Activated T-cell treated with anti-CD3 and anti-CD28 coated beads for 1 hour (primary cell): Measurements from ENCODE around the gene MYOCD.
"Not testable (repeated sequence)": the region's sequence is repeated elsewhere in the genome, so short reads cannot be mapped to it uniquely, and the experiment has no call there.

ENCODE experiments used
- DNase-seq: peaks from one replicate; pipeline ENCODE4 v3.0.0-alpha.2; 2020; ENCODE audit warnings: low read depth

Gene MYOCD

GRCh38 chr17:12665263-12666210 lies at the start of gene MYOCD:
Gene MYOCD, plus strand, starts transcription at chr17:12665890. Its CDS starts 299 bp downstream, at chr17:12666189.
- DNase-seq, result no peak

- no peak for DNase-seq
Observed at GRCh38 chr17:12616161-12616560, 49.5 kb upstream of the MYOCD start.

GRCh38 chr17:12618557-12618956 lies 47.1 kb upstream of the MYOCD start:
- no peak for DNase-seq

GRCh38 chr17:12619459-12620199 lies 46.1 kb upstream of the MYOCD start:
- no peak for DNase-seq

- DNase-seq, result no peak
Observed at GRCh38 chr17:12620200-12620720, 45.4 kb upstream of the MYOCD start.

GRCh38 chr17:12622726-12623125 lies 43.0 kb upstream of the MYOCD start:
- no peak for DNase-seq

- no peak for DNase-seq
Observed at GRCh38 chr17:12623220-12623848, 42.4 kb upstream of the MYOCD start.

- no peak for DNase-seq
Observed at GRCh38 chr17:12624211-12624610, 41.5 kb upstream of the MYOCD start.

- DNase-seq, result no peak
Observed at GRCh38 chr17:12625092-12625491, 40.6 kb upstream of the MYOCD start.

GRCh38 chr17:12627177-12627629 lies 38.5 kb upstream of the MYOCD start:
- no peak for DNase-seq

- no peak for DNase-seq
Observed at GRCh38 chr17:12627781-12628451, 37.8 kb upstream of the MYOCD start.

- no peak for DNase-seq
Observed at GRCh38 chr17:12631076-12631475, 34.6 kb upstream of the MYOCD start.

GRCh38 chr17:12632785-12633184 lies 32.9 kb upstream of the MYOCD start:
- no peak for DNase-seq

- no peak for DNase-seq
Observed at GRCh38 chr17:12634789-12635414, 30.8 kb upstream of the MYOCD start.

GRCh38 chr17:12635996-12636395 lies 29.7 kb upstream of the MYOCD start:
- DNase-seq, result not testable (repeated sequence)

GRCh38 chr17:12637015-12637414 lies 28.7 kb upstream of the MYOCD start:
- DNase-seq, result no peak

- no peak for DNase-seq
Observed at GRCh38 chr17:12637745-12638651, 27.7 kb upstream of the MYOCD start.

GRCh38 chr17:12640364-12640763 lies 25.3 kb upstream of the MYOCD start:
- no peak for DNase-seq

GRCh38 chr17:12641084-12641483 lies 24.6 kb upstream of the MYOCD start:
- DNase-seq, result no peak

GRCh38 chr17:12642034-12642433 lies 23.7 kb upstream of the MYOCD start:
- DNase-seq, result no peak
